ENCODE data around the gene IL4R. TPM values are rescaled to one million over a fixed set of nuclear protein-coding genes. Genes with fewer than 3 reads are reported as not detected.

IL4R gene
- total and polyA plus RNA-seq, 7 donors = 2.1 to 9.6 (median 6.5) TPM

- Histone ChIP-seq H3K4me1 (peaks cover 10% of the 10 kb centered on the region), H3K36me3 (ENCODE audit: insufficient read depth in 1 of 2, low read depth in 1 of 2) (peaks cover 0 to 4% of the 10 kb centered on the region in 2 donors), H3K27me3 (ENCODE audit: insufficient read depth in 3 of 3, low read length in 2 of 3) (no peaks in the 10 kb centered on the region), H3K27ac (peak overlapping the region; percentile 63), H3K9me3 (no peaks in the 10 kb centered on the region), H3K4me3 (no peak overlapping the region)
- intact Hi-C loops (cut with DNase I) = no loop called here
- TF ChIP-seq, protein P1, sequence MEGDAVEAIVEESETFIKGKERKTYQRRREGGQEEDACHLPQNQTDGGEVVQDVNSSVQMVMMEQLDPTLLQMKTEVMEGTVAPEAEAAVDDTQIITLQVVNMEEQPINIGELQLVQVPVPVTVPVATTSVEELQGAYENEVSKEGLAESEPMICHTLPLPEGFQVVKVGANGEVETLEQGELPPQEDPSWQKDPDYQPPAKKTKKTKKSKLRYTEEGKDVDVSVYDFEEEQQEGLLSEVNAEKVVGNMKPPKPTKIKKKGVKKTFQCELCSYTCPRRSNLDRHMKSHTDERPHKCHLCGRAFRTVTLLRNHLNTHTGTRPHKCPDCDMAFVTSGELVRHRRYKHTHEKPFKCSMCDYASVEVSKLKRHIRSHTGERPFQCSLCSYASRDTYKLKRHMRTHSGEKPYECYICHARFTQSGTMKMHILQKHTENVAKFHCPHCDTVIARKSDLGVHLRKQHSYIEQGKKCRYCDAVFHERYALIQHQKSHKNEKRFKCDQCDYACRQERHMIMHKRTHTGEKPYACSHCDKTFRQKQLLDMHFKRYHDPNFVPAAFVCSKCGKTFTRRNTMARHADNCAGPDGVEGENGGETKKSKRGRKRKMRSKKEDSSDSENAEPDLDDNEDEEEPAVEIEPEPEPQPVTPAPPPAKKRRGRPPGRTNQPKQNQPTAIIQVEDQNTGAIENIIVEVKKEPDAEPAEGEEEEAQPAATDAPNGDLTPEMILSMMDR (IDR thresholded peaks at IDR 0.05) = no peak
- DNase-seq (no peak), ATAC-seq (peak in 1 of 4 donors; percentile 37)
- 65 to 78% (median 72%) methylated on average over 6 of the region's 6 CpGs for WGBS, 3 donors
Observed at GRCh38 chr16:27332105-27332504, 18.3 kb downstream of the IL4R start.

DNA sequence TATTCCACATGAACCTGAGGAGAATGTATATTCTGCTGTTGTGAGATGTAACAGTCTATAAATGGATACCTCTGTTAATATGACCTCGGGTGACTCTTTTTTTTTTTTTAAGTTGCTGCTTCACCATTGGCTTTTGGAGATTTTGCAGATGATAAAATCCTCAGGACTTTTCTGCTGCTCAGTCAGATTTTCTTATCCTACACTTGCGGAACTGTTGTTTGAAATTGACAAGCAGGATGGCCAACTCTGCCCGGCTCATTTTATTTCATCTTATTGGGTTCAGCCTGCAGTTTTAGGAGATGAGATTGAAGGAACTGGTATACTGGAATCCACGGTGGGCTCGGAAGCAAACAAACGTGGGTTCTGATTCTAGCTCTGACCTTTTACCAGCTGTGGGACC lies 19.3 kb downstream of the IL4R start:
- Histone ChIP-seq H3K4me1 (peaks cover 6% of the 10 kb centered on the region), H3K9me3 (no peaks in the 10 kb centered on the region), H3K27me3 (ENCODE audit: insufficient read depth in 3 of 3, low read length in 2 of 3) (no peaks in the 10 kb centered on the region), H3K4me3 (no peak overlapping the region), H3K27ac (peak overlapping the region; percentile 2), H3K36me3 (ENCODE audit: insufficient read depth in 1 of 2, low read depth in 1 of 2) (peaks cover 0 to 4% of the 10 kb centered on the region in 2 donors)
- TF ChIP-seq, protein P1 (IDR thresholded peaks at IDR 0.05) = no peak
- DNase-seq (no peak), ATAC-seq (no peak)
- intact Hi-C loops (cut with DNase I) = no loop called here
- 75 to 89% (median 82%) methylated on average over 6 of the region's 6 CpGs for WGBS, 3 donors

GRCh38 chr16:27333549-27333948 lies 19.8 kb downstream of the IL4R start:
- ATAC-seq (no peak), DNase-seq (no peak)
- H3K27me3 ChIP-seq (ENCODE audit: insufficient read depth in 3 of 3, low read length in 2 of 3) = no peaks in the 10 kb centered on the region
- TF ChIP-seq, protein P1 (IDR thresholded peaks at IDR 0.05) = no peak
- 92 to 97% (median 93%) methylated on average over 3 of the region's 3 CpGs for WGBS, 3 donors
- no peak overlapping the region for H3K27ac ChIP-seq
- intact Hi-C loops (cut with DNase I) = no loop called here
- no peak overlapping the region for H3K4me3 ChIP-seq
- peaks cover 0 to 4% of the 10 kb centered on the region in 2 donors for H3K36me3 ChIP-seq (ENCODE audit: insufficient read depth in 1 of 2, low read depth in 1 of 2)
- peaks cover 6% of the 10 kb centered on the region for H3K4me1 ChIP-seq
- no peaks in the 10 kb centered on the region for H3K9me3 ChIP-seq

DNA sequence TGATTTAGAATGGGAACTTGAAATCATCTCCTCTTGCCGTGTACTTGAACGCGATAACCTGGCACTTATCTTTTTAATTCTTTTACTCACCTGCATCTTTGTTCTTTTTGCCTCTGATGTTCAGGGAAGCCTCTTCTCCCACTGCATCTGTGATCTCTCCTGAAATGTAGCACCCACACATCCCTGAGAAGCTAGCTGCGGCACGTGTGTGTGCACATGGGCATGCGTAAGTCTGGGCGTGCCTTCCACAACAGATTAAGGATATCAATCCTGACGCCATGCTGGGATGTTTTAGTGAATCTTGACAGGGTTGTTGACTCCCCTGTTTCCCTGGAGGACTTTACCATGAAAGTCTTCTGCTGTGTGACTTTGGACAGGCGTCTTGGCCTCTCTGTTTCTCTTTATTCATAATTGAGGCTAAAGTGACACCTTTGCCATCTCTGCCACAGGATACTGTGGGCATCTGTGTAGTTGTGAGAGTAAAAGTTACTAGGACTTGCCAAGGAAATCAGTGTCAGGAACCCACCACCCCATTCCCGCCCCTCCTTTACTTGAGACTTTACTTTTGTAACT lies 20.5 kb downstream of the IL4R start:
- TF ChIP-seq, protein P1 (IDR thresholded peaks at IDR 0.05) = no peak
- H3K36me3 ChIP-seq (ENCODE audit: insufficient read depth in 1 of 2, low read depth in 1 of 2) = peaks cover 0 to 4% of the 10 kb centered on the region in 2 donors
- intact Hi-C loops (cut with DNase I) = no loop called here
- H3K27ac ChIP-seq = no peak overlapping the region
- WGBS, 3 donors = 90 to 94% (median 93%) methylated on average over 10 of the region's 10 CpGs
- no peak overlapping the region for H3K4me3 ChIP-seq
- ATAC-seq (no peak), DNase-seq (no peak)
- H3K4me1 ChIP-seq = peaks cover 6% of the 10 kb centered on the region
- no peaks in the 10 kb centered on the region for H3K9me3 ChIP-seq
- no peaks in the 10 kb centered on the region for H3K27me3 ChIP-seq (ENCODE audit: insufficient read depth in 3 of 3, low read length in 2 of 3)

- Histone ChIP-seq H3K9me3 (no peaks in the 10 kb centered on the region), H3K27me3 (ENCODE audit: insufficient read depth in 3 of 3, low read length in 2 of 3) (no peaks in the 10 kb centered on the region), H3K4me3 (no peak overlapping the region), H3K36me3 (ENCODE audit: insufficient read depth in 1 of 2, low read depth in 1 of 2) (peaks cover 0 to 9% of the 10 kb centered on the region in 2 donors), H3K4me1 (peaks cover 6% of the 10 kb centered on the region), H3K27ac (no peak overlapping the region)
- 63 to 76% (median 69%) methylated on average over 7 of the region's 7 CpGs for WGBS, 3 donors
- no peak for ATAC-seq
- TF ChIP-seq, protein P1 (IDR thresholded peaks at IDR 0.05) = no peak
- intact Hi-C loops (cut with DNase I) = no loop called here
- no peak for DNase-seq
Observed at GRCh38 chr16:27334838-27335237, 21.1 kb downstream of the IL4R start.

Measured in psoas muscle (tissue), 8 donors.